ENCODE results near the gene RNF8. TPM values are rescaled to one million over a fixed set of nuclear protein-coding genes. Genes with fewer than 3 reads are reported as not detected.

Gene RNF8
- total RNA-seq, 1 donor from 2014 or later, result 22.4 TPM

DNA sequence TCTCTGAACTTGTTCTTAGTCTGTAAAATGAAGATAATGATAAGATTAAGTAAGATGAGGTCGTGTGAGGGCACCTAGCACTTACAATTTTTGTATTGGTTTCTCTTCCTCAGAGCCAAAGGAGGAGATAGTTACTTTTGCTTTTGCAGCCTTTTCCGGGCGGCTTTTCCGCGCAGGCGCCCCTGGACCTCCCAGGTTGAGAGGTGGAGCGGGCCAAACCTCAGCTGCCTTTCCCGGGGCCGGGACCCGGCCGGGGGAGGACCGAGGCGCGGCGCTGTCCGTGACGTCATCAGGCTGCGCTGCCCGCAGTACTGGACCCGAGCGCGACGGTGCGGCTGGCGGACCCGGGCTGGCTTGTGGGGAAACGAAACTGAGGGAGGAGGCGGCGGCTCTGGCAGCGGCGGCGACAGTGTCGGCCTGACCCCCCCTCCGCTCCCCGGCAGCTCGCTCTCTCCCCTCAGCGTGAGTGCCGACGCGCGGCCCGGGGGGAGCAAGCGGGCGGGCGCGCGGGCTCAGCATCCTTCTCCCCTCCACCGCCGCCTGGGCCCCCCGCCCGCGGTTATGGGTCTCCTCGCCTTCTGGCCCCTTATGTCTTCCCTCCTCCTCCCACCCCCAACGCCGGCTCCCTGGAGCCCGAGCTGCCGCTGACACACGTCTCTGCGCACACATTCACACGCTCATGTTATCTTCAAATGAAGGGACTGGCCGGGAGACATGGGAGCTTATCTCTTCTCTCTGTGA, 79.3 kb downstream of the RNF8 start, which contains the start of gene CMTR1:
CMTR1 (plus strand) TSS at position 306 of the 741 bp plus-strand sequence. CDS start 2,409 bp downstream, outside the sequence.
- H3K36me3 ChIP-seq (ENCODE audit: insufficient read depth, low read length), result peaks cover 7% of the 10 kb centered on the region
- H3K4me3 ChIP-seq (ENCODE audit: insufficient read depth, low read depth, low read length), result peak within 1 kb of the TSS; percentile 88
- no peaks in the 10 kb centered on the region for H3K9me3 ChIP-seq (ENCODE audit: insufficient read depth, low read depth, low read length)
- no peaks in the 10 kb centered on the region for H3K27me3 Mint-ChIP-seq (ENCODE audit: low read depth, unreplicated experiment)
- H3K4me1 ChIP-seq (ENCODE audit: insufficient read depth, low read length), result peaks cover 8% of the 10 kb centered on the region
- peak; percentile 76 for DNase-seq (ENCODE audit: low read depth)
- peaks cover 5% of the 10 kb centered on the region for H4K20me1 ChIP-seq (ENCODE audit: insufficient read depth, low read length)
- H3K9ac ChIP-seq (ENCODE audit: low read length), result peak within 1 kb of the TSS; percentile 92
- TF ChIP-seq CTCF (IDR thresholded peaks at IDR 0.05; ENCODE audit: insufficient read depth, low read depth, low read length) (no peak), EZH2 (IDR thresholded peaks at IDR 0.05; ENCODE audit: insufficient read depth, low read length) (no peak)
- no peak for FAIRE-seq
- peak within 1 kb of the TSS; percentile 98 for H3K4me2 ChIP-seq (ENCODE audit: low read length)
- peaks cover 37% of the 10 kb centered on the region for H3K79me2 ChIP-seq (ENCODE audit: insufficient read depth, low read length)
- H3K9me3 Mint-ChIP-seq (ENCODE audit: unreplicated experiment), result peaks cover 6% of the 10 kb centered on the region
- H3K27me3 ChIP-seq (ENCODE audit: insufficient read depth, low read length), result peaks cover 2% of the 10 kb centered on the region
- peak within 1 kb of the TSS; percentile 68 for H3K27ac ChIP-seq (ENCODE audit: low read depth, low read length)
- peak within 1 kb of the TSS; percentile 97 for H2AFZ ChIP-seq (ENCODE audit: low read depth, low read length)
- peaks cover 4% of the 10 kb centered on the region for H3K4me1 Mint-ChIP-seq (ENCODE audit: low read depth, unreplicated experiment)
- H3K27ac Mint-ChIP-seq (ENCODE audit: unreplicated experiment), result peak within 1 kb of the TSS; percentile 94
- peak within 1 kb of the TSS; percentile 95 for H3K4me3 Mint-ChIP-seq (ENCODE audit: unreplicated experiment)
- peaks cover 10% of the 10 kb centered on the region for H3K36me3 Mint-ChIP-seq (ENCODE audit: low read depth, unreplicated experiment)

- peak overlapping the region; percentile 88 for H3K4me3 ChIP-seq (ENCODE audit: insufficient read depth, low read depth, low read length)
- Mint-ChIP-seq H3K27me3 (ENCODE audit: low read depth, unreplicated experiment) (no peaks in the 10 kb centered on the region), H3K9me3 (ENCODE audit: unreplicated experiment) (peaks cover 2% of the 10 kb centered on the region), H3K36me3 (ENCODE audit: low read depth, unreplicated experiment) (peaks cover 10% of the 10 kb centered on the region), H3K27ac (ENCODE audit: unreplicated experiment) (peak overlapping the region; percentile 94), H3K4me3 (ENCODE audit: unreplicated experiment) (peak overlapping the region; percentile 95), H3K4me1 (ENCODE audit: low read depth, unreplicated experiment) (peaks cover 4% of the 10 kb centered on the region)
- DNase-seq (ENCODE audit: low read depth) (no peak), FAIRE-seq (no peak)
- H4K20me1 ChIP-seq (ENCODE audit: insufficient read depth, low read length), result peaks cover 5% of the 10 kb centered on the region
- no peaks in the 10 kb centered on the region for H3K9me3 ChIP-seq (ENCODE audit: insufficient read depth, low read depth, low read length)
- H2AFZ ChIP-seq (ENCODE audit: low read depth, low read length), result peak overlapping the region; percentile 97
- TF ChIP-seq CTCF (IDR thresholded peaks at IDR 0.05; ENCODE audit: insufficient read depth, low read depth, low read length) (no peak), EZH2 (IDR thresholded peaks at IDR 0.05; ENCODE audit: insufficient read depth, low read length) (no peak)
- H3K27me3 ChIP-seq (ENCODE audit: insufficient read depth, low read length), result peaks cover 2% of the 10 kb centered on the region
- H3K36me3 ChIP-seq (ENCODE audit: insufficient read depth, low read length), result peaks cover 7% of the 10 kb centered on the region
- H3K4me2 ChIP-seq (ENCODE audit: low read length), result peak overlapping the region; percentile 98
- peak overlapping the region; percentile 92 for H3K9ac ChIP-seq (ENCODE audit: low read length)
- peaks cover 8% of the 10 kb centered on the region for H3K4me1 ChIP-seq (ENCODE audit: insufficient read depth, low read length)
- peak overlapping the region; percentile 68 for H3K27ac ChIP-seq (ENCODE audit: low read depth, low read length)
- H3K79me2 ChIP-seq (ENCODE audit: insufficient read depth, low read length), result peaks cover 37% of the 10 kb centered on the region
These were observed 80.0 kb downstream of the RNF8 start for GRCh38 chr6:37433657-37434271.
